ENCODE results near the gene KCNJ15.

DNA sequence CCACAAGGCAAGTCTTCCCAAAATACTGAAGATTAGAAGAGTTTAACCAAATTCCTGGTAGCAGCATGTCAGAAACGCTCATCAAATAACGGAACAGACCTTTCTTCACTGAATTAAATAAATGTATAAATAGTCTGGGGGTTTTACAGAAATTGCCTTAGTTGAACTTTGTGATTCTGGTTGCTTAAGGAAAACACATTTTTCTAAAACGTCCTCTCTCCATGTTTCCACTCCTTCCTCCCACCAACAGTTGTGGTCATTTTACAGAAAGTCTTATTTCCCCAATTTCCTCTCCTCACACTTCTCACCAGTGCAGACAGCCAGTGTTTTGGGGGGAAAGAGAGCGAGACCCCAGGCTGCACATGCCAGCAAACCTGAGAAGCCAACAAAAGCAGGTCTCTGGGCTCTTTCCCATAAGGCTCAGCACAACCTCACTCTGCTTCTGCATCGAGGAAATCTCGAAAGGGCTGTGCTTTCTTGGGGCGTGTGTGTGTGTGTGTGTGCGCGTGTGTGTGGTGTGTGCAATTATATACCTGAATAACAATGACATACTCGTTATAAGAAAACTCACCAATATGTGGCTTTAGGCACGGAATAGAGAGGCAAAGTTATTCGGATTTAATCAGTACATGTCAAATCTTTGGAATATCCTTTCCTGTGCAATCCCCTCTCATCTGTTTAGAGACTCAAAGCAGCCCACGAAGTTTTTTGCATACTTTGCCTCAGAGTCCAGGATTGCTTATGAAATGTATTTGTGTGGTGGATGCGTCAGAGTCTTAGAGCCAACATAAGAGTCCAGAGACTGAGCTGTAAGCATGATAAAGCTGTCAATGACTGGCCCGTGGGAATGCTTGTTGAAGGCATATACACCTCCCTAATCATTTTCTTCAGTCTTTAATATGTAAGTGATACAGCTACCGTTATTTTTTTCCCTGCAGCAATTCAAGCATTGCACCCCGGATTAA, 2.0 kb downstream of the KCNJ15 start:
- TF ChIP-seq, protein P1, sequence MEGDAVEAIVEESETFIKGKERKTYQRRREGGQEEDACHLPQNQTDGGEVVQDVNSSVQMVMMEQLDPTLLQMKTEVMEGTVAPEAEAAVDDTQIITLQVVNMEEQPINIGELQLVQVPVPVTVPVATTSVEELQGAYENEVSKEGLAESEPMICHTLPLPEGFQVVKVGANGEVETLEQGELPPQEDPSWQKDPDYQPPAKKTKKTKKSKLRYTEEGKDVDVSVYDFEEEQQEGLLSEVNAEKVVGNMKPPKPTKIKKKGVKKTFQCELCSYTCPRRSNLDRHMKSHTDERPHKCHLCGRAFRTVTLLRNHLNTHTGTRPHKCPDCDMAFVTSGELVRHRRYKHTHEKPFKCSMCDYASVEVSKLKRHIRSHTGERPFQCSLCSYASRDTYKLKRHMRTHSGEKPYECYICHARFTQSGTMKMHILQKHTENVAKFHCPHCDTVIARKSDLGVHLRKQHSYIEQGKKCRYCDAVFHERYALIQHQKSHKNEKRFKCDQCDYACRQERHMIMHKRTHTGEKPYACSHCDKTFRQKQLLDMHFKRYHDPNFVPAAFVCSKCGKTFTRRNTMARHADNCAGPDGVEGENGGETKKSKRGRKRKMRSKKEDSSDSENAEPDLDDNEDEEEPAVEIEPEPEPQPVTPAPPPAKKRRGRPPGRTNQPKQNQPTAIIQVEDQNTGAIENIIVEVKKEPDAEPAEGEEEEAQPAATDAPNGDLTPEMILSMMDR (IDR thresholded peaks at IDR 0.05): no peak
- TF ChIP-seq POLR2A (IDR thresholded peaks at IDR 0.05) (no peak), POLR2AphosphoS5 (IDR thresholded peaks at IDR 0.05) (no peak)
